DND-41 (cell line): ENCODE results near the gene SZRD1.
A peak's percentile ranks its signal among the peaks of the same experiment; 100 is the strongest.

Source experiments
- ATAC-seq: fragments of 200-7000 bp; cut with Tn5 transposase; 3 replicates; pipeline ENCODE4 v1.9.1; 2021; ENCODE audit warnings: low read depth; ENCODE audit not compliant: insufficient read depth
- DNase-seq: peaks from one replicate; pipeline ENCODE4 v3.0.0-alpha.2; 2020
- H2AFZ ChIP-seq: 2 replicates; pipeline ENCODE4 v1.6.0; 2012; ENCODE audit warnings: low read depth, low read length
- H3K27ac ChIP-seq: 2 replicates; pipeline ENCODE4 v1.5.1; 2012; ENCODE audit warnings: low read length, inconsistent platforms
- H3K27me3 ChIP-seq: fragments of 200-600 bp; sonication (generic); 2 replicates; pipeline ENCODE4 v1.6.0; 2012; ENCODE audit warnings: low read length, mild to moderate bottlenecking, inconsistent platforms; ENCODE audit not compliant: insufficient read depth, poor library complexity
- H3K36me3 ChIP-seq: 2 replicates; pipeline ENCODE4 v1.5.1; 2012; ENCODE audit warnings: low read length, inconsistent platforms; ENCODE audit not compliant: insufficient read depth
- H3K4me1 ChIP-seq: 2 replicates; pipeline ENCODE4 v1.5.1; 2012; ENCODE audit warnings: mild to moderate bottlenecking, low read length; ENCODE audit not compliant: insufficient read depth
- H3K4me2 ChIP-seq: 2 replicates; pipeline ENCODE4 v1.6.0; 2012; ENCODE audit warnings: mild to moderate bottlenecking, moderate library complexity, low read length, inconsistent platforms; ENCODE audit not compliant: insufficient read depth
- H3K4me3 ChIP-seq, 2 experiments: fragments of 200-600 bp in 1 of 2; shearing (Covaris generic) in 1 of 2; 2 replicates each; pipeline ENCODE4 v1.5.1; 2012 to 2016; ENCODE audit warnings: inconsistent platforms in 2 of 2, low read length in 2 of 2, mild to moderate bottlenecking in 2 of 2, low read depth in 1 of 2, moderate library complexity in 1 of 2
- H3K79me2 ChIP-seq: 2 replicates; pipeline ENCODE4 v1.6.0; 2012; ENCODE audit warnings: low read length, inconsistent platforms; ENCODE audit not compliant: insufficient read depth
- H3K9ac ChIP-seq: 2 replicates; pipeline ENCODE4 v1.6.0; 2012; ENCODE audit warnings: low read depth, mild to moderate bottlenecking, inconsistent platforms, low read length, moderate library complexity
- H3K9me3 ChIP-seq: 2 replicates; pipeline ENCODE4 v1.5.1; 2012; ENCODE audit warnings: low read length, moderate library complexity, mild to moderate bottlenecking, inconsistent platforms; ENCODE audit not compliant: insufficient read depth, severe bottlenecking
- H4K20me1 ChIP-seq: 2 replicates; pipeline ENCODE4 v1.6.0; 2012; ENCODE audit warnings: low read length; ENCODE audit not compliant: insufficient read depth
- EZH2 ChIP-seq: IDR thresholded peaks from 3 replicates; pipeline ENCODE4 v1.6.1; 2012; ENCODE audit warnings: borderline replicate concordance, low read depth, mild to moderate bottlenecking, moderate library complexity, low read length, inconsistent platforms; ENCODE audit not compliant: severe bottlenecking
- TF ChIP-seq, protein P1 (sequence below): IDR thresholded peaks from 2 replicates; pipeline ENCODE4 v1.5.1; 2012; ENCODE audit warnings: borderline replicate concordance, low read length, moderate library complexity, mild to moderate bottlenecking; ENCODE audit not compliant: poor library complexity, severe bottlenecking; ENCODE audit errors: extremely low read depth

The SZRD1 gene

DNA sequence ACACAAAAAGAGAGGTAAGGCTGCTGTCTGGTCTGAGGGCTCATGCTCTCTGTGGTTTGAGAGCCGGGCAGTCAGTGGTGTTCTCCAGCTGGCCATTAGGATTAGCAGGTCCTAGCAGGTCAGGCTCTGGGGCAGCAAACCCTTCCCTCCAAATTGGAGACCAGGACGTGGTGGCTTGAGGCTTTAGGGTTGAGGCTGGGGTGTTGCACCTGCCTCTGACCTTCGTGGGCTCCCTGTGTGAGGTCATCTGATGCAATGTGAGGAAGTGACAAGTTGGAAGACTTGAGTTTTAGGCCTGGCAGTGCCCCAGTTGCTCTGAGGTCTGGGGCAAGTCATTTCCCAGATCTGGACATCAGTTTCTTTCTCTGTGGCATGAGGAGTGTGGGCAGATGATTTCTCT is 24.4 kb downstream of the SZRD1 start:
- H2AFZ ChIP-seq, result no peak overlapping the region
- ATAC-seq, result no peak

DNA sequence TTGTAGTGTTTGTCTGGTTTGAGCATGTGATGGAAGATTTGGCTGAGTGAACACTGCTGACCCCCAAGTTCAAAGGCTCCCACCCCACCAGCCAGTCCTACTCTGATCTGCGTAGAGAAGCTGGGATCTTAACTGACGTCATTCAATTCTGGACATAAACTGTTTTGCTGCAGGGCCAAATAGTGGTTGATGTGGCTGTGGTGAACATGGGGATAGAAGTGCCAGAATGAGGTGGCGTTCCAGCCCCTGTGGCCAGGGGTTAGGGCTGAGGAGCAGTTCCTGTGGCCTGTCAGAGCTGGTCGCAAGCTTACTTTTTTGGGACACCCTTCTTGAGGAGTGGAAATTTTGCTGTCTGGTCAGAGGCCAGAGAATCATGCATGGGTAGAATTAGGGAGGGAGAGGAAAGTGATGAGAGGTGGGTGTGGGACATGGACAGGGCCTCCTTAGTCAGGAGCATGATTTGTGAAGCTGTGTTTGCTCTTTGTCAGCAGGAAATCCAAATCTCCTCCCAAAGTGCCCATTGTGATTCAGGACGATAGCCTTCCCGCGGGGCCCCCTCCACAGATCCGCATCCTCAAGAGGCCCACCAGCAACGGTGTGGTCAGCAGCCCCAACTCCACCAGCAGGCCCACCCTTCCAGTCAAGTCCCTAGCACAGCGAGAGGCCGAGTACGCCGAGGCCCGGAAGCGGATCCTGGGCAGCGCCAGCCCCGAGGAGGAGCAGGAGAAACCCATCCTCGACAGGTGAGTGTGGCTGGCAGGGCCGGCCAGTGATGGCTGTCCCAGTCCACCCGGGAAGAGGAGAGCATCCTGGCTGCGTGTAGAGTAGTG is 25.9 kb downstream of the SZRD1 start:
- H3K9me3 ChIP-seq, result no peaks in the 10 kb centered on the region
- DNase-seq (no peak), ATAC-seq (no peak)
- H3K27me3 ChIP-seq, result no peaks in the 10 kb centered on the region
- H3K4me3 ChIP-seq, result no peak overlapping the region
- peaks cover 77% of the 10 kb centered on the region for H4K20me1 ChIP-seq
- no peak overlapping the region for H2AFZ ChIP-seq
- H3K79me2 ChIP-seq, result peaks cover 64% of the 10 kb centered on the region
- no peaks in the 10 kb centered on the region for H3K4me1 ChIP-seq
- no peak for TF ChIP-seq EZH2
- TF ChIP-seq, protein P1, sequence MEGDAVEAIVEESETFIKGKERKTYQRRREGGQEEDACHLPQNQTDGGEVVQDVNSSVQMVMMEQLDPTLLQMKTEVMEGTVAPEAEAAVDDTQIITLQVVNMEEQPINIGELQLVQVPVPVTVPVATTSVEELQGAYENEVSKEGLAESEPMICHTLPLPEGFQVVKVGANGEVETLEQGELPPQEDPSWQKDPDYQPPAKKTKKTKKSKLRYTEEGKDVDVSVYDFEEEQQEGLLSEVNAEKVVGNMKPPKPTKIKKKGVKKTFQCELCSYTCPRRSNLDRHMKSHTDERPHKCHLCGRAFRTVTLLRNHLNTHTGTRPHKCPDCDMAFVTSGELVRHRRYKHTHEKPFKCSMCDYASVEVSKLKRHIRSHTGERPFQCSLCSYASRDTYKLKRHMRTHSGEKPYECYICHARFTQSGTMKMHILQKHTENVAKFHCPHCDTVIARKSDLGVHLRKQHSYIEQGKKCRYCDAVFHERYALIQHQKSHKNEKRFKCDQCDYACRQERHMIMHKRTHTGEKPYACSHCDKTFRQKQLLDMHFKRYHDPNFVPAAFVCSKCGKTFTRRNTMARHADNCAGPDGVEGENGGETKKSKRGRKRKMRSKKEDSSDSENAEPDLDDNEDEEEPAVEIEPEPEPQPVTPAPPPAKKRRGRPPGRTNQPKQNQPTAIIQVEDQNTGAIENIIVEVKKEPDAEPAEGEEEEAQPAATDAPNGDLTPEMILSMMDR, result no peak
- no peak overlapping the region for H3K4me2 ChIP-seq
- H3K9ac ChIP-seq, result no peak overlapping the region
- H3K36me3 ChIP-seq, result peaks cover 60% of the 10 kb centered on the region
- H3K27ac ChIP-seq, result no peak overlapping the region

More for the DNA sequence above, 24.4 kb downstream of the SZRD1 start:
- no peaks in the 10 kb centered on the region for H3K27me3 ChIP-seq
- no peaks in the 10 kb centered on the region for H3K9me3 ChIP-seq
- H3K4me2 ChIP-seq, result no peak overlapping the region
- H3K27ac ChIP-seq, result no peak overlapping the region
- no peak for DNase-seq
- TF ChIP-seq EZH2, result no peak
- TF ChIP-seq, protein P1, result no peak
- H3K36me3 ChIP-seq, result peaks cover 51% of the 10 kb centered on the region
- H4K20me1 ChIP-seq, result peaks cover 86% of the 10 kb centered on the region
- H3K4me3 ChIP-seq, result no peak overlapping the region
- no peak overlapping the region for H3K9ac ChIP-seq
- peaks cover 2% of the 10 kb centered on the region for H3K4me1 ChIP-seq
- H3K79me2 ChIP-seq, result peaks cover 79% of the 10 kb centered on the region

DNA sequence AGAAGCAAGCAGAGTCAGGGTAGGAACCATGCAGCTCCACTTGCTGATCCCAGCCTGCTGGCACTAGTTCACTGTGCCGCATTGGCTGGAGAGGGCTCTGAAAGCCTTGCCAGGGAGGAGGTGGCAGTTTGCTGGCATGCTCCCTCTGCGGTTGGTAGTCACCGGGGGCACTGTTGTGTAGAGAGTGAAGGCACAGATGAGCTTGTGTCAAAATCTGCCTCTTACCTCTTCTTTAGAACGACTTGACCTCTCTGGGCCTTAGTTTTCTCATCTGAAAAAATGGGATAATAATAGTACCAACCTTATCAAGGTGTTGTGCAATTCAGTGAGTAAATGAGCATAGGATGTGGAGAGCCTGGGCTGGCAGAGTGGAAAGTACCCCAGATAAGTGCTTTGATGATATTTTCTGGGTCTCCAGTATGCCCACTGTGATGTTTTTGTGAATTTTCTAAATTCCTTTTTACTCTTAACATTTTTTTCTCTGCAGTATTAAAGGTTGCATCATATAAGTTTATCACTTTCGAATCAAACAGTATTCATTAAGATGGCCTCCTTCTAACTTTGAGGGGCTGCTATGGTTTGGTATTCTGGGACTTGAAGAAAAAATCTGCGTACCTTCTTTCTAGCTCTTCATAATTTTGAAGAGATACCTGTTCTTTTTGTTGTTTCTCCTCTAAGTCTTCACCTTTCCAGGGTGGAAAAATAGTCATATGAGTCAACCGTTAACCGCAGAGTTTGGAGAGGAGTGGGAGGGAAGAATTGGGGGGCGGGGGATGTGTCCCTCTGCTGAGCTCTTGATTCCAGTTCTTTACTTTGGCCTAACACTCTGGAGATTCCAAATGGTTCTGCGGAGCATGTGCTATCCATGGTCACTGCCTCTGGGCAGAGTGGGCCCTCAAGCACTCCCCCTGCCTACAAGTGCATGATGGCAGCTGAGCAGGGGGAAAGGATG is 26.8 kb downstream of the SZRD1 start:
- peaks cover 68% of the 10 kb centered on the region for H3K36me3 ChIP-seq
- no peak overlapping the region for H3K4me3 ChIP-seq
- no peaks in the 10 kb centered on the region for H3K4me1 ChIP-seq
- H3K27ac ChIP-seq, result no peak overlapping the region
- DNase-seq, result no peak
- no peak for ATAC-seq
- peaks cover 77% of the 10 kb centered on the region for H4K20me1 ChIP-seq
- TF ChIP-seq, protein P1, result peak; percentile 29
- TF ChIP-seq EZH2, result no peak
- no peaks in the 10 kb centered on the region for H3K9me3 ChIP-seq
- H3K79me2 ChIP-seq, result peaks cover 55% of the 10 kb centered on the region
- no peak overlapping the region for H3K9ac ChIP-seq
- no peak overlapping the region for H3K4me2 ChIP-seq
- no peaks in the 10 kb centered on the region for H3K27me3 ChIP-seq
- H2AFZ ChIP-seq, result no peak overlapping the region
